GM12878 (cell line): ENCODE results near the gene ZCCHC8. TPM values are rescaled to one million over a fixed set of nuclear protein-coding genes. Genes with fewer than 3 reads are reported as not detected.

ENCODE experiments used
- ATAC-seq: fragments of 200-7000 bp; cut with Tn5 transposase; 3 replicates; pipeline ENCODE4 v1.9.1; 2020; ENCODE audit warnings: mild to moderate bottlenecking, moderate library complexity
- BruUV-seq: library from RNA; stranded (reverse); fragments of 400-500 nt; replicated peaks from 2 replicates; lab custom pipeline; 2021; lab: Mats Ljungman, UMichigan
- CTCF ChIA-PET: fragments of 300-600 bp; sonication (Branson Sonifier 250); formaldehyde crosslinking; extraction: SDS; loops from one replicate; lab custom pipeline; 2021; ENCODE audit warnings: inconsistent platforms; lab: Yijun Ruan, JAX
- POLR2A ChIA-PET: fragments of 350-600 bp; formaldehyde crosslinking; extraction: SDS; loops from one replicate; lab custom pipeline; 2021; ENCODE audit warnings: inconsistent platforms; lab: Charles Lee
- RAD21 ChIA-PET: fragments of 300-600 bp; sonication (Branson Sonifier 250); formaldehyde crosslinking; loops from one replicate; lab custom pipeline; 2023; ENCODE audit warnings: antibody characterized with exemption; ENCODE audit not compliant: unreplicated experiment; lab: Charles Lee
- SMC1A ChIA-PET: fragments of 300-600 bp; sonication (Branson Sonifier 250); formaldehyde crosslinking; loops from one replicate; lab custom pipeline; 2023; ENCODE audit not compliant: unreplicated experiment, uncharacterized antibody; lab: Charles Lee
- DNase-seq: peaks from one replicate; pipeline ENCODE4 v3.0.0-alpha.2; 2011; ENCODE audit warnings: low read depth, low spot score
- FAIRE-seq: peaks from 3 replicates; lab custom pipeline; 2011; peaks lifted over from hg19 to GRCh38; lab: Jason Lieb, UNC
- H2AFZ ChIP-seq: 2 replicates; pipeline ENCODE4 v1.6.0; 2011; ENCODE audit warnings: low read depth, low read length, control low read depth; ENCODE audit not compliant: control insufficient read depth
- H3K27ac ChIP-seq: 2 replicates; pipeline ENCODE4 v1.5.1; 2011; ENCODE audit warnings: control low read depth; ENCODE audit not compliant: control insufficient read depth, insufficient read depth
- H3K27me3 ChIP-seq, 2 experiments: replicated peaks in 1 of 2; 2 replicates each; pipeline versions ENCODE4 v1.6.0 to v1.6.1; 2011; ENCODE audit warnings: low read length in 1 of 2; ENCODE audit not compliant: control insufficient read depth in 2 of 2, insufficient read depth in 2 of 2
- H3K36me3 ChIP-seq, 2 experiments: 2 replicates each; pipeline ENCODE4 v1.5.1; 2011; ENCODE audit warnings: low read length in 1 of 2; ENCODE audit not compliant: control insufficient read depth in 2 of 2, insufficient read depth in 2 of 2
- H3K4me1 ChIP-seq: 2 replicates; pipeline ENCODE4 v1.6.1; 2011; ENCODE audit warnings: mild to moderate bottlenecking, low read length, moderate library complexity, mixed read lengths; ENCODE audit not compliant: control insufficient read depth, insufficient read depth
- H3K4me2 ChIP-seq: 2 replicates; pipeline ENCODE4 v1.6.0; 2011; ENCODE audit warnings: control low read depth; ENCODE audit not compliant: control insufficient read depth, insufficient read depth
- H3K4me3 ChIP-seq: fragments of 200-600 bp; sonication (generic); 2 replicates; pipeline ENCODE4 v1.5.1; 2016
- H3K79me2 ChIP-seq: 2 replicates; pipeline ENCODE4 v1.6.0; 2011; ENCODE audit warnings: low read length; ENCODE audit not compliant: control insufficient read depth, insufficient read depth
- H3K9ac ChIP-seq: 2 replicates; pipeline ENCODE4 v1.8.0; 2011; ENCODE audit warnings: low read length, control low read depth, mixed read lengths; ENCODE audit not compliant: control insufficient read depth, insufficient read depth
- H3K9me3 ChIP-seq: replicated peaks from 3 replicates; pipeline ENCODE4 v1.5.1; 2011; ENCODE audit warnings: mild to moderate bottlenecking, low read length; ENCODE audit not compliant: control insufficient read depth, insufficient read depth
- H4K20me1 ChIP-seq: 2 replicates; pipeline ENCODE4 v1.6.0; 2011; ENCODE audit not compliant: control insufficient read depth, insufficient read depth
- GATAD2B ChIP-seq: fragments of 450-650 bp; conservative IDR thresholded peaks from 2 replicates; pipeline ENCODE4 v1.6.1; 2017; ENCODE audit warnings: low read depth, mild to moderate bottlenecking, moderate library complexity
- JUNB ChIP-seq: IDR thresholded peaks from 2 replicates; pipeline ENCODE4 v1.6.1; 2016; ENCODE audit warnings: antibody characterized with exemption, mild to moderate bottlenecking
- NBN ChIP-seq: fragments of 450-650 bp; IDR thresholded peaks from 2 replicates; pipeline ENCODE4 v1.6.1; 2016
- WGBS: methylation state at CpG from one replicate; pipeline ENCODE4 v1.1.6; 2016; ENCODE audit warnings: low lambda C conversion rate; ENCODE audit not compliant: insufficient replicate concordance, insufficient coverage; ENCODE audit errors: missing lambda C conversion rate; 5-methylcytosine and 5-hydroxymethylcytosine counted together
- in situ Hi-C: fragments of 300-500 bp; cut with MboI; formaldehyde crosslinking; loops from 9 replicates; pipeline ENCODE4 v1.14.3; 2018; ENCODE audit warnings: mixed read lengths
- intact Hi-C: fragments of 100-400 bp; cut with micrococcal nuclease; formaldehyde crosslinking; loops from one replicate; pipeline ENCODE4 v1.14.2; 2022; ENCODE audit not compliant: unreplicated experiment
- polyA plus RNA-seq, 11 experiments: library from polyadenylated mRNA; depleted of rRNA in 4 of 11; unstranded in 6 of 11; stranded (reverse) in 5 of 11; fragments of >200 nt; fragmentation: Nextera tagmentation in 4 of 11; fragmentation: Illumina TruSeq in 1 of 11; extraction: Ambion mirVana in 4 of 11; extraction: Trizol in 1 of 11; gene quantifications; 1 replicate in 1 of 11; 2 replicates in 10 of 11; pipeline versions ENCODE4 v1.2.1 to v1.2.3, GENCODE V29; 2011 to 2016; ENCODE audit warnings: inconsistent platforms in 2 of 11, missing spikeins in 2 of 11, low read depth in 1 of 11
- total RNA-seq, 4 experiments: library from RNA; depleted of rRNA in 3 of 4; stranded (reverse); fragments of >200 nt in 3 of 4; fragmentation: Illumina TruSeq in 1 of 4; extraction: Trizol in 1 of 4; gene quantifications; 2 replicates each; pipeline versions ENCODE4 v1.2.1 to v1.2.3, GENCODE V29; 2013 to 2021
- TF ChIP-seq, protein P1 (sequence below): IDR thresholded peaks from 2 replicates; pipeline ENCODE4 v1.6.1; 2012; ENCODE audit warnings: low read length, inconsistent platforms
- TF ChIP-seq, protein P2 (sequence below): fragments of 450-650 bp; conservative IDR thresholded peaks from 2 replicates; pipeline ENCODE4 v1.6.1; 2017; ENCODE audit warnings: mild to moderate bottlenecking, moderate library complexity
- TF ChIP-seq, protein P3 (sequence below): fragments of 450-650 bp; IDR thresholded peaks from 2 replicates; pipeline ENCODE4 v1.6.1; 2017; ENCODE audit warnings: mild to moderate bottlenecking, moderate library complexity
- TF ChIP-seq, protein P4 (sequence below): fragments of 450-650 bp; IDR thresholded peaks from 2 replicates; pipeline ENCODE4 v1.6.1; 2017; ENCODE audit warnings: mild to moderate bottlenecking

The ZCCHC8 gene
- total and polyA plus RNA-seq, 10 of the 15 experiments (the other 5 are each of a cell fraction or from before 2014, with no cell fraction given), result 8.8 to 34.8 (median 21.7) TPM

DNA sequence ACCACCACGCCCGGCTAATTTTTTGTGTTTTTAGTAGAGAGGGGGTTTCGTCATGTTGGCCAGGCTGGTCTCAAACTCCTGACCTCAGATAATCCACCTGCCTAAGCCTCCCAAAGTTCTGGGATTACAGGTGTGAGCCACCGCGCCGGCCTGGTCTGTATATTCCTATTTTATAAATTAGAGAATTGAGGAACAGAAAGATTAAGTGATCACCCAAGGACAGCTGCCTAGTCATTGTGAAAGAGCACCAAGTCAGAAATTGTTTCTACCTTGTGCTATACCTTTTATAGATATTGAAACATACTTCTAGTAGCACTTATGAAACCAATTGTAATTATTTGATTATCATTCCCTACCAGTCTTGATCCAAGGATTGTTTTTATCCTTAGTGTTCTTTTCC, 28.3 kb upstream of the ZCCHC8 start (continued):
- TF ChIP-seq, protein P1, sequence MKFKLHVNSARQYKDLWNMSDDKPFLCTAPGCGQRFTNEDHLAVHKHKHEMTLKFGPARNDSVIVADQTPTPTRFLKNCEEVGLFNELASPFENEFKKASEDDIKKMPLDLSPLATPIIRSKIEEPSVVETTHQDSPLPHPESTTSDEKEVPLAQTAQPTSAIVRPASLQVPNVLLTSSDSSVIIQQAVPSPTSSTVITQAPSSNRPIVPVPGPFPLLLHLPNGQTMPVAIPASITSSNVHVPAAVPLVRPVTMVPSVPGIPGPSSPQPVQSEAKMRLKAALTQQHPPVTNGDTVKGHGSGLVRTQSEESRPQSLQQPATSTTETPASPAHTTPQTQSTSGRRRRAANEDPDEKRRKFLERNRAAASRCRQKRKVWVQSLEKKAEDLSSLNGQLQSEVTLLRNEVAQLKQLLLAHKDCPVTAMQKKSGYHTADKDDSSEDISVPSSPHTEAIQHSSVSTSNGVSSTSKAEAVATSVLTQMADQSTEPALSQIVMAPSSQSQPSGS, result peak; percentile 58; the same call in 1 of the 2 replicates

DNA sequence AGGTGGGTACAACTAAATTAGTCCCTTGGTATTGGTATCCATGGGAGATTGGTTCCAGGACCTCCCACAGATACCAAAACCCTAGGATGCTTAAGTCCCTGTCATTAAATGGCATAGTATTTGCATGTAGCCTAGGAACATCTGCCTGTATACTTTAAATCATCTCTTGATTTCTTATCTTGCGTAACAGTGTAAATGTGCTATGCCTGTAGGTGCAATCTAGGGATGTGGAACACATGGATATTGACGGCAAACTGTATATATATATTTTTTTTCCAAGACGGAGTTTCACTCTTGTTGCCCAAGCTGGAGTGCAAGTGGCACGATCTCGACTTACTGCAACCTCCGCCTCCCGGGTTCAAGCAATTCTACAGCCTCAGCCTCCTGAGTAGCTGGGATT, 27.9 kb upstream of the ZCCHC8 start:
- POLR2A ChIA-PET, result interaction anchor here (0.6 to 9.7 kb wide), 8 partner anchors 8 to 129 kb away, joined by 3 to 160 read pairs (median 4); partner anchors contain the start of gene ZCCHC8
- intact Hi-C loops, result no loop called here
- H3K79me2 ChIP-seq, result peaks cover 74% of the 10 kb centered on the region
- no peak for TF ChIP-seq GATAD2B
- TF ChIP-seq, protein P2, sequence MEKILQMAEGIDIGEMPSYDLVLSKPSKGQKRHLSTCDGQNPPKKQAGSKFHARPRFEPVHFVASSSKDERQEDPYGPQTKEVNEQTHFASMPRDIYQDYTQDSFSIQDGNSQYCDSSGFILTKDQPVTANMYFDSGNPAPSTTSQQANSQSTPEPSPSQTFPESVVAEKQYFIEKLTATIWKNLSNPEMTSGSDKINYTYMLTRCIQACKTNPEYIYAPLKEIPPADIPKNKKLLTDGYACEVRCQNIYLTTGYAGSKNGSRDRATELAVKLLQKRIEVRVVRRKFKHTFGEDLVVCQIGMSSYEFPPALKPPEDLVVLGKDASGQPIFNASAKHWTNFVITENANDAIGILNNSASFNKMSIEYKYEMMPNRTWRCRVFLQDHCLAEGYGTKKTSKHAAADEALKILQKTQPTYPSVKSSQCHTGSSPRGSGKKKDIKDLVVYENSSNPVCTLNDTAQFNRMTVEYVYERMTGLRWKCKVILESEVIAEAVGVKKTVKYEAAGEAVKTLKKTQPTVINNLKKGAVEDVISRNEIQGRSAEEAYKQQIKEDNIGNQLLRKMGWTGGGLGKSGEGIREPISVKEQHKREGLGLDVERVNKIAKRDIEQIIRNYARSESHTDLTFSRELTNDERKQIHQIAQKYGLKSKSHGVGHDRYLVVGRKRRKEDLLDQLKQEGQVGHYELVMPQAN, result no peak
- TF ChIP-seq, protein P3, sequence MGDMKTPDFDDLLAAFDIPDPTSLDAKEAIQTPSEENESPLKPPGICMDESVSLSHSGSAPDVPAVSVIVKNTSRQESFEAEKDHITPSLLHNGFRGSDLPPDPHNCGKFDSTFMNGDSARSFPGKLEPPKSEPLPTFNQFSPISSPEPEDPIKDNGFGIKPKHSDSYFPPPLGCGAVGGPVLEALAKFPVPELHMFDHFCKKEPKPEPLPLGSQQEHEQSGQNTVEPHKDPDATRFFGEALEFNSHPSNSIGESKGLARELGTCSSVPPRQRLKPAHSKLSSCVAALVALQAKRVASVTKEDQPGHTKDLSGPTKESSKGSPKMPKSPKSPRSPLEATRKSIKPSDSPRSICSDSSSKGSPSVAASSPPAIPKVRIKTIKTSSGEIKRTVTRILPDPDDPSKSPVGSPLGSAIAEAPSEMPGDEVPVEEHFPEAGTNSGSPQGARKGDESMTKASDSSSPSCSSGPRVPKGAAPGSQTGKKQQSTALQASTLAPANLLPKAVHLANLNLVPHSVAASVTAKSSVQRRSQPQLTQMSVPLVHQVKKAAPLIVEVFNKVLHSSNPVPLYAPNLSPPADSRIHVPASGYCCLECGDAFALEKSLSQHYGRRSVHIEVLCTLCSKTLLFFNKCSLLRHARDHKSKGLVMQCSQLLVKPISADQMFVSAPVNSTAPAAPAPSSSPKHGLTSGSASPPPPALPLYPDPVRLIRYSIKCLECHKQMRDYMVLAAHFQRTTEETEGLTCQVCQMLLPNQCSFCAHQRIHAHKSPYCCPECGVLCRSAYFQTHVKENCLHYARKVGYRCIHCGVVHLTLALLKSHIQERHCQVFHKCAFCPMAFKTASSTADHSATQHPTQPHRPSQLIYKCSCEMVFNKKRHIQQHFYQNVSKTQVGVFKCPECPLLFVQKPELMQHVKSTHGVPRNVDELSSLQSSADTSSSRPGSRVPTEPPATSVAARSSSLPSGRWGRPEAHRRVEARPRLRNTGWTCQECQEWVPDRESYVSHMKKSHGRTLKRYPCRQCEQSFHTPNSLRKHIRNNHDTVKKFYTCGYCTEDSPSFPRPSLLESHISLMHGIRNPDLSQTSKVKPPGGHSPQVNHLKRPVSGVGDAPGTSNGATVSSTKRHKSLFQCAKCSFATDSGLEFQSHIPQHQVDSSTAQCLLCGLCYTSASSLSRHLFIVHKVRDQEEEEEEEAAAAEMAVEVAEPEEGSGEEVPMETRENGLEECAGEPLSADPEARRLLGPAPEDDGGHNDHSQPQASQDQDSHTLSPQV, result no peak
- no peak for TF ChIP-seq JUNB
- TF ChIP-seq, protein P4, sequence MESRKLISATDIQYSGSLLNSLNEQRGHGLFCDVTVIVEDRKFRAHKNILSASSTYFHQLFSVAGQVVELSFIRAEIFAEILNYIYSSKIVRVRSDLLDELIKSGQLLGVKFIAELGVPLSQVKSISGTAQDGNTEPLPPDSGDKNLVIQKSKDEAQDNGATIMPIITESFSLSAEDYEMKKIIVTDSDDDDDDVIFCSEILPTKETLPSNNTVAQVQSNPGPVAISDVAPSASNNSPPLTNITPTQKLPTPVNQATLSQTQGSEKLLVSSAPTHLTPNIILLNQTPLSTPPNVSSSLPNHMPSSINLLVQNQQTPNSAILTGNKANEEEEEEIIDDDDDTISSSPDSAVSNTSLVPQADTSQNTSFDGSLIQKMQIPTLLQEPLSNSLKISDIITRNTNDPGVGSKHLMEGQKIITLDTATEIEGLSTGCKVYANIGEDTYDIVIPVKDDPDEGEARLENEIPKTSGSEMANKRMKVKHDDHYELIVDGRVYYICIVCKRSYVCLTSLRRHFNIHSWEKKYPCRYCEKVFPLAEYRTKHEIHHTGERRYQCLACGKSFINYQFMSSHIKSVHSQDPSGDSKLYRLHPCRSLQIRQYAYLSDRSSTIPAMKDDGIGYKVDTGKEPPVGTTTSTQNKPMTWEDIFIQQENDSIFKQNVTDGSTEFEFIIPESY, result no peak
- no peak for TF ChIP-seq NBN

More for the DNA sequence above, 27.9 kb upstream of the ZCCHC8 start:
- H3K27ac ChIP-seq, result peak overlapping the region; percentile 87
- no TSS peak for BruUV-seq
- DNase-seq, result no peak
- no peak for ATAC-seq
- ChIA-PET CTCF (interaction anchor here (0.9 kb wide), 1 partner anchor 22 kb away, joined by 4 read pairs; no protein-coding TSS in a partner anchor), SMC1A (interaction anchor here (1.0 to 3.1 kb wide), 4 partner anchors 16 to 54 kb away, joined by 4 to 39 read pairs (median 6); partner anchors contain the start of gene ZCCHC8), RAD21 (interaction anchor here (2.2 to 4.6 kb wide), 2 partner anchors 16 to 29 kb away, joined by 6 to 49 read pairs; partner anchors contain the start of gene ZCCHC8)
- H3K9ac ChIP-seq, result peak overlapping the region; percentile 100
- H4K20me1 ChIP-seq, result no peaks in the 10 kb centered on the region
- no peaks in the 10 kb centered on the region for H3K27me3 ChIP-seq
- H3K9me3 ChIP-seq, result no peaks in the 10 kb centered on the region
- peak overlapping the region; percentile 96 for H3K4me3 ChIP-seq
- no peak for FAIRE-seq
- peaks cover 22% of the 10 kb centered on the region for H3K4me1 ChIP-seq
- H2AFZ ChIP-seq, result no peak overlapping the region
- no peaks in the 10 kb centered on the region; a peak in 1 of 4 replicates for H3K36me3 ChIP-seq
- WGBS, result 91% methylated on average over 7 of the region's 7 CpGs
- H3K4me2 ChIP-seq, result peak overlapping the region; percentile 58
- in situ Hi-C loops, result no loop called here
